Measurements from ENCODE around the gene ASAP2. TPM values are rescaled to one million over a fixed set of nuclear protein-coding genes. Genes with fewer than 3 reads are reported as not detected.

Gene ASAP2
- polyA plus RNA-seq, 1 donor from 2014 or later, result 41.0 TPM

DNA sequence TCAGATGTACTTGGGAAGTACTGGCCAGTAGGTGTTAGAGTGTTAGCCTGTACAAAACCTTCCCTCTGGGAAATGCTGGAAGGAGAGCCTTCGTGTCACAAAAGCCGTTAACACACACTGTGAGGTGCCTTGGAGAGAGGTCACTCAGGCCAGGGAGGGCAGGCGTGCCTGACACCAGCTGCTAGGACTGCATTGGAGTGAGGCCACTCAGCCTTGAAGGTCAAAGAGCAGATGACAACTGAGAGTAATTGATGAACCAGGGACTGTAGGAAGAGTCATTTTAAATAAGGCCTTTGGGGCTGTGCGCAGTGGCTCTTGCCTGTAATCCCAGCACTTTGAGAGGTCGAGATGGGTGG, 45.4 kb downstream of the ASAP2 start:
- no peak overlapping the region for H3K27ac ChIP-seq (ENCODE audit: low read length)

DNA sequence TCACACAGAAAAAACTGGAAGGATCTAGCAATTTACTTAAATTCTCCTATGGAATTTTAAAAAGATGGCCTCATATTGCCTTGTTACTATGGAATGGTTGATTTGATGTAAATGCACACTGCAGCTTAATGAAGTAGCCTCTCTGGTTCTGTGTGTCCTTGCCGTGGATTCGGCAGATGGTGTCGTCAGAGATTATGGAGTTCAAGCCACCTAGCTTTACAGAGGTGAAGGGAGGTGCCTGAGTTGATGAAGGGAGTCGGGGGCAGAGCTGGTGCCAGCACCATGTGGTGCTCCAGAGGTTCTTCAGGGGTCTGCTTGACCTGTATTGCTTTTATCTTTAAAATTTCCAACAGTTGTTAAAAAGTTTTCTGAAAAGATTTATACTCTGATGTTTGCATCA, 48.8 kb downstream of the ASAP2 start:
- TF ChIP-seq TAF1 (IDR thresholded peaks at IDR 0.05; ENCODE audit: low read depth) (no peak), SMC3 (conservative IDR thresholded peaks at IDR 0.05; ENCODE audit: poor library complexity) (no peak), EP300 (conservative IDR thresholded peaks at IDR 0.05; ENCODE audit: poor library complexity, severe bottlenecking) (no peak), EZH2 (IDR thresholded peaks at IDR 0.05; ENCODE audit: borderline replicate concordance, insufficient read depth, low read length, poor library complexity, severe bottlenecking) (no peak), MXI1 (conservative IDR thresholded peaks at IDR 0.05; ENCODE audit: poor library complexity, severe bottlenecking) (no peak), POLR2AphosphoS5 (IDR thresholded peaks at IDR 0.05) (no peak)
- TF ChIP-seq, protein P1, sequence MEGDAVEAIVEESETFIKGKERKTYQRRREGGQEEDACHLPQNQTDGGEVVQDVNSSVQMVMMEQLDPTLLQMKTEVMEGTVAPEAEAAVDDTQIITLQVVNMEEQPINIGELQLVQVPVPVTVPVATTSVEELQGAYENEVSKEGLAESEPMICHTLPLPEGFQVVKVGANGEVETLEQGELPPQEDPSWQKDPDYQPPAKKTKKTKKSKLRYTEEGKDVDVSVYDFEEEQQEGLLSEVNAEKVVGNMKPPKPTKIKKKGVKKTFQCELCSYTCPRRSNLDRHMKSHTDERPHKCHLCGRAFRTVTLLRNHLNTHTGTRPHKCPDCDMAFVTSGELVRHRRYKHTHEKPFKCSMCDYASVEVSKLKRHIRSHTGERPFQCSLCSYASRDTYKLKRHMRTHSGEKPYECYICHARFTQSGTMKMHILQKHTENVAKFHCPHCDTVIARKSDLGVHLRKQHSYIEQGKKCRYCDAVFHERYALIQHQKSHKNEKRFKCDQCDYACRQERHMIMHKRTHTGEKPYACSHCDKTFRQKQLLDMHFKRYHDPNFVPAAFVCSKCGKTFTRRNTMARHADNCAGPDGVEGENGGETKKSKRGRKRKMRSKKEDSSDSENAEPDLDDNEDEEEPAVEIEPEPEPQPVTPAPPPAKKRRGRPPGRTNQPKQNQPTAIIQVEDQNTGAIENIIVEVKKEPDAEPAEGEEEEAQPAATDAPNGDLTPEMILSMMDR (IDR thresholded peaks at IDR 0.05; ENCODE audit: poor library complexity, severe bottlenecking), result no peak
- TF ChIP-seq, protein P2, sequence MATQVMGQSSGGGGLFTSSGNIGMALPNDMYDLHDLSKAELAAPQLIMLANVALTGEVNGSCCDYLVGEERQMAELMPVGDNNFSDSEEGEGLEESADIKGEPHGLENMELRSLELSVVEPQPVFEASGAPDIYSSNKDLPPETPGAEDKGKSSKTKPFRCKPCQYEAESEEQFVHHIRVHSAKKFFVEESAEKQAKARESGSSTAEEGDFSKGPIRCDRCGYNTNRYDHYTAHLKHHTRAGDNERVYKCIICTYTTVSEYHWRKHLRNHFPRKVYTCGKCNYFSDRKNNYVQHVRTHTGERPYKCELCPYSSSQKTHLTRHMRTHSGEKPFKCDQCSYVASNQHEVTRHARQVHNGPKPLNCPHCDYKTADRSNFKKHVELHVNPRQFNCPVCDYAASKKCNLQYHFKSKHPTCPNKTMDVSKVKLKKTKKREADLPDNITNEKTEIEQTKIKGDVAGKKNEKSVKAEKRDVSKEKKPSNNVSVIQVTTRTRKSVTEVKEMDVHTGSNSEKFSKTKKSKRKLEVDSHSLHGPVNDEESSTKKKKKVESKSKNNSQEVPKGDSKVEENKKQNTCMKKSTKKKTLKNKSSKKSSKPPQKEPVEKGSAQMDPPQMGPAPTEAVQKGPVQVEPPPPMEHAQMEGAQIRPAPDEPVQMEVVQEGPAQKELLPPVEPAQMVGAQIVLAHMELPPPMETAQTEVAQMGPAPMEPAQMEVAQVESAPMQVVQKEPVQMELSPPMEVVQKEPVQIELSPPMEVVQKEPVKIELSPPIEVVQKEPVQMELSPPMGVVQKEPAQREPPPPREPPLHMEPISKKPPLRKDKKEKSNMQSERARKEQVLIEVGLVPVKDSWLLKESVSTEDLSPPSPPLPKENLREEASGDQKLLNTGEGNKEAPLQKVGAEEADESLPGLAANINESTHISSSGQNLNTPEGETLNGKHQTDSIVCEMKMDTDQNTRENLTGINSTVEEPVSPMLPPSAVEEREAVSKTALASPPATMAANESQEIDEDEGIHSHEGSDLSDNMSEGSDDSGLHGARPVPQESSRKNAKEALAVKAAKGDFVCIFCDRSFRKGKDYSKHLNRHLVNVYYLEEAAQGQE (IDR thresholded peaks at IDR 0.05; ENCODE audit: borderline replicate concordance), result no peak
- peaks cover 45% of the 10 kb centered on the region for H3K79me2 ChIP-seq (replicated peaks; ENCODE audit: insufficient read depth, low read length)
- H3K4me2 ChIP-seq (ENCODE audit: low read length), result no peak overlapping the region

More for the DNA sequence above, 45.4 kb downstream of the ASAP2 start:
- H3K79me2 ChIP-seq (replicated peaks; ENCODE audit: insufficient read depth, low read length), result peaks cover 43% of the 10 kb centered on the region
- no peak overlapping the region for H3K9ac ChIP-seq (ENCODE audit: low read length)
- no peaks in the 10 kb centered on the region for H3K9me3 ChIP-seq (ENCODE audit: low read length)
- H3K27me3 ChIP-seq (ENCODE audit: insufficient read depth, low read depth, low read length), result no peaks in the 10 kb centered on the region
- no peaks in the 10 kb centered on the region for H3K36me3 ChIP-seq (ENCODE audit: insufficient read depth, low read length)
- H4K20me1 ChIP-seq (ENCODE audit: insufficient read depth), result no peaks in the 10 kb centered on the region
- H2AFZ ChIP-seq (ENCODE audit: low read depth, low read length), result no peak overlapping the region
- H3K4me3 ChIP-seq (ENCODE audit: low read length), result no peak overlapping the region
- no peak overlapping the region for H3K4me2 ChIP-seq (ENCODE audit: low read length)
- no peaks in the 10 kb centered on the region for H3F3A ChIP-seq (ENCODE audit: insufficient read depth, low read length, poor library complexity, severe bottlenecking)
- no peak for TF ChIP-seq EZH2 (IDR thresholded peaks at IDR 0.05; ENCODE audit: borderline replicate concordance, insufficient read depth, low read length, poor library complexity, severe bottlenecking)
- no peak for TF ChIP-seq MXI1 (conservative IDR thresholded peaks at IDR 0.05; ENCODE audit: poor library complexity, severe bottlenecking)
- TF ChIP-seq TAF1 (IDR thresholded peaks at IDR 0.05; ENCODE audit: low read depth), result no peak
- TF ChIP-seq RAD21 (conservative IDR thresholded peaks at IDR 0.05), result no peak
- TF ChIP-seq SMC3 (conservative IDR thresholded peaks at IDR 0.05; ENCODE audit: poor library complexity), result no peak
- TF ChIP-seq POLR2AphosphoS5 (IDR thresholded peaks at IDR 0.05), result no peak
- TF ChIP-seq EP300 (conservative IDR thresholded peaks at IDR 0.05; ENCODE audit: poor library complexity, severe bottlenecking), result no peak
- TF ChIP-seq, protein P1 (IDR thresholded peaks at IDR 0.05; ENCODE audit: poor library complexity, severe bottlenecking), result no peak
- TF ChIP-seq, protein P2 (IDR thresholded peaks at IDR 0.05; ENCODE audit: borderline replicate concordance), result no peak
- H3K9me2 ChIP-seq (ENCODE audit: insufficient read depth, low read length), result no peaks in the 10 kb centered on the region

More for the DNA sequence above, 48.8 kb downstream of the ASAP2 start:
- no peak overlapping the region for H3K4me3 ChIP-seq (ENCODE audit: low read length)
- no peak overlapping the region for H2AFZ ChIP-seq (ENCODE audit: low read depth, low read length)
- no peak overlapping the region for H3K9ac ChIP-seq (ENCODE audit: low read length)
- H3K9me3 ChIP-seq (ENCODE audit: low read length), result no peaks in the 10 kb centered on the region
- H3K36me3 ChIP-seq (ENCODE audit: insufficient read depth, low read length), result no peaks in the 10 kb centered on the region
- no peak overlapping the region for H3K27ac ChIP-seq (ENCODE audit: low read length)
- H3K27me3 ChIP-seq (ENCODE audit: insufficient read depth, low read depth, low read length), result no peaks in the 10 kb centered on the region
- peaks cover 4% of the 10 kb centered on the region for H4K20me1 ChIP-seq (ENCODE audit: insufficient read depth)
- H3K9me2 ChIP-seq (ENCODE audit: insufficient read depth, low read length), result no peaks in the 10 kb centered on the region
- no peaks in the 10 kb centered on the region for H3F3A ChIP-seq (ENCODE audit: insufficient read depth, low read length, poor library complexity, severe bottlenecking)
